Thyroid gland (tissue), 4 donors: ENCODE results near the gene SBNO1. TPM values are rescaled to one million over a fixed set of nuclear protein-coding genes. Genes with fewer than 3 reads are reported as not detected.

Experiments
- DNase-seq, 2 donors: peaks; one replicate each; pipeline ENCODE4 v3.0.0-alpha.2; 2019
- H3K27ac ChIP-seq, 3 donors: fragments of 200-600 bp; sonication (generic); 1 replicate in 2 of 3; 2 replicates in 1 of 3; pipeline ENCODE4 v1.5.1; 2016 to 2019; ENCODE audit warnings: mild to moderate bottlenecking in 1 of 3, moderate library complexity in 1 of 3
- H3K27me3 ChIP-seq: fragments of 200-600 bp; sonication (generic); one replicate; pipeline ENCODE4 v1.5.1; 2019
- H3K36me3 ChIP-seq, 2 donors: fragments of 200-600 bp; sonication (generic); one replicate each; pipeline ENCODE4 v1.5.1; 2016 to 2019
- H3K4me1 ChIP-seq, 2 donors: fragments of 200-600 bp; sonication (generic); one replicate each; pipeline ENCODE4 v1.5.1; 2017 to 2019
- H3K4me3 ChIP-seq, 3 donors: fragments of 200-600 bp; sonication (generic); replicated peaks in 1 of 3; 1 replicate in 2 of 3; 2 replicates in 1 of 3; pipeline ENCODE4 v1.5.1; 2016; ENCODE audit warnings: mild to moderate bottlenecking in 1 of 3
- H3K9me3 ChIP-seq: fragments of 200-600 bp; sonication (generic); one replicate; pipeline ENCODE4 v1.5.1; 2017
- CTCF ChIP-seq, 6 experiments: fragments of 200-600 bp in 3 of 6; fragments of 450-650 bp in 3 of 6; sonication (generic) in 3 of 6; IDR thresholded peaks; one replicate each; pipeline ENCODE4 v1.5.1; 2016 to 2019; ENCODE audit warnings: antibody characterized with exemption in 6 of 6, mild to moderate bottlenecking in 2 of 6, inconsistent platforms in 1 of 6, moderate library complexity in 1 of 6
- POLR2A ChIP-seq, 2 donors: fragments of 450-650 bp; IDR thresholded peaks; one replicate each; pipeline ENCODE4 v1.6.1; 2017; ENCODE audit warnings: antibody characterized with exemption in 2 of 2, mild to moderate bottlenecking in 2 of 2, moderate library complexity in 1 of 2
- WGBS, 2 donors: methylation state at CpG; one replicate each; pipeline ENCODE4 v1.1.5; 2017; 5-methylcytosine and 5-hydroxymethylcytosine counted together
- intact Hi-C: fragments of 100-400 bp; cut with DNase I; formaldehyde crosslinking; loops from one replicate; pipeline ENCODE4 v1.15.1; 2023
- total RNA-seq, 4 donors: library from RNA; depleted of rRNA; stranded (reverse); fragments of >200 nt; gene quantifications; one replicate each; pipeline ENCODE4 v1.2.3, GENCODE V29; 2016

The SBNO1 gene
- total RNA-seq, 4 donors from 2014 or later = 32.4 to 50.3 (median 42.9) TPM

- Histone ChIP-seq H3K27me3 (no peaks in the 10 kb centered on the region), H3K4me3 (no peak overlapping the region), H3K4me1 (peaks cover 19 to 21% of the 10 kb centered on the region in 2 donors), H3K9me3 (no peaks in the 10 kb centered on the region), H3K27ac (peak overlapping the region in 1 of 3 donors; percentile 20), H3K36me3 (peaks cover 0 to 12% of the 10 kb centered on the region in 2 donors)
- TF ChIP-seq POLR2A (IDR thresholded peaks at IDR 0.05) (no peak), CTCF (IDR thresholded peaks at IDR 0.05) (no peak)
- DNase-seq = no peak
- WGBS, 2 donors = 53 to 68% methylated on average over 12 to 23 of the region's 36 CpGs
- intact Hi-C loops = no loop called here
Observed at GRCh38 chr12:123267991-123268843, 96.4 kb downstream of the SBNO1 start.

GRCh38 chr12:123267335-123267920, 97.2 kb downstream of the SBNO1 start:
- TF ChIP-seq CTCF (IDR thresholded peaks at IDR 0.05) (no peak), POLR2A (IDR thresholded peaks at IDR 0.05) (no peak)
- Histone ChIP-seq H3K27ac (no peak overlapping the region), H3K27me3 (no peaks in the 10 kb centered on the region), H3K4me1 (peaks cover 19 to 21% of the 10 kb centered on the region in 2 donors), H3K4me3 (no peak overlapping the region), H3K9me3 (no peaks in the 10 kb centered on the region), H3K36me3 (peaks cover under 1 to 13% of the 10 kb centered on the region in 2 donors)
- intact Hi-C loops = no loop called here
- WGBS, 2 donors = 89 to 96% methylated on average over 6 of the region's 7 CpGs
- DNase-seq = no peak

GRCh38 chr12:123266679-123267277, 97.9 kb downstream of the SBNO1 start:
- H3K27me3 ChIP-seq = no peaks in the 10 kb centered on the region
- peaks cover 7 to 18% of the 10 kb centered on the region in 2 donors for H3K36me3 ChIP-seq
- intact Hi-C loops = no loop called here
- WGBS, 2 donors = 92 to 93% methylated on average over 13 to 18 of the region's 19 CpGs
- no peak for TF ChIP-seq POLR2A (IDR thresholded peaks at IDR 0.05)
- TF ChIP-seq CTCF (IDR thresholded peaks at IDR 0.05) = no peak
- no peak overlapping the region for H3K27ac ChIP-seq
- H3K4me3 ChIP-seq = no peak overlapping the region
- H3K9me3 ChIP-seq = no peaks in the 10 kb centered on the region
- H3K4me1 ChIP-seq = peaks cover 15 to 21% of the 10 kb centered on the region in 2 donors
- no peak for DNase-seq

GRCh38 chr12:123265851-123266678, 98.6 kb downstream of the SBNO1 start:
- 91% methylated on average over 26 to 35 of the region's 35 CpGs for WGBS, 2 donors
- H3K4me3 ChIP-seq = no peak overlapping the region
- H3K9me3 ChIP-seq = no peaks in the 10 kb centered on the region
- H3K36me3 ChIP-seq = peaks cover 14 to 25% of the 10 kb centered on the region in 2 donors
- intact Hi-C loops = no loop called here
- DNase-seq = no peak
- H3K27ac ChIP-seq = no peak overlapping the region
- no peaks in the 10 kb centered on the region for H3K27me3 ChIP-seq
- TF ChIP-seq POLR2A (IDR thresholded peaks at IDR 0.05) (no peak), CTCF (IDR thresholded peaks at IDR 0.05) (no peak)
- H3K4me1 ChIP-seq = peaks cover 15 to 21% of the 10 kb centered on the region in 2 donors
